Measurements from ENCODE around the gene CD74. TPM values are rescaled to one million over a fixed set of nuclear protein-coding genes. Genes with fewer than 3 reads are reported as not detected.

CD74 gene
- total and polyA plus RNA-seq, 2 of the 8 experiments (the other 6 are each of a cell fraction or from before 2014, with no cell fraction given), result 45.9 to 61.0 TPM

GRCh38 chr5:150422075-150422474 lies 9.4 kb upstream of the CD74 start (continued):
- TF ChIP-seq CHD2 (IDR thresholded peaks at IDR 0.05; ENCODE audit: low read length), result no peak
- no peak for TF ChIP-seq GTF2F1 (IDR thresholded peaks at IDR 0.05; ENCODE audit: borderline replicate concordance, low read depth, low read length)
- TF ChIP-seq SIRT6 (IDR thresholded peaks at IDR 0.05; ENCODE audit: low read length), result no peak
